AG09309 (cell line): Measurements from ENCODE around the gene FRS2.

Source experiments
- DNase-seq: peaks from one replicate; pipeline ENCODE4 v3.0.0-alpha.2; 2010; ENCODE audit warnings: low read depth
- H3K4me3 ChIP-seq: 2 replicates; pipeline ENCODE4 v1.5.1; 2011; ENCODE audit warnings: mild to moderate bottlenecking, low read depth, low read length, moderate library complexity; ENCODE audit not compliant: control insufficient read depth
- TF ChIP-seq, protein P1 (sequence below): IDR thresholded peaks from 2 replicates; pipeline ENCODE4 v1.5.1; 2011; ENCODE audit warnings: mild to moderate bottlenecking, low read depth, low read length, inconsistent platforms; ENCODE audit not compliant: insufficient read depth, control insufficient read depth; ENCODE audit errors: missing control alignments

FRS2 gene

GRCh38 chr12:69490920-69491643 is 20.9 kb downstream of the FRS2 start:
- no peak overlapping the region for H3K4me3 ChIP-seq
- TF ChIP-seq, protein P1, sequence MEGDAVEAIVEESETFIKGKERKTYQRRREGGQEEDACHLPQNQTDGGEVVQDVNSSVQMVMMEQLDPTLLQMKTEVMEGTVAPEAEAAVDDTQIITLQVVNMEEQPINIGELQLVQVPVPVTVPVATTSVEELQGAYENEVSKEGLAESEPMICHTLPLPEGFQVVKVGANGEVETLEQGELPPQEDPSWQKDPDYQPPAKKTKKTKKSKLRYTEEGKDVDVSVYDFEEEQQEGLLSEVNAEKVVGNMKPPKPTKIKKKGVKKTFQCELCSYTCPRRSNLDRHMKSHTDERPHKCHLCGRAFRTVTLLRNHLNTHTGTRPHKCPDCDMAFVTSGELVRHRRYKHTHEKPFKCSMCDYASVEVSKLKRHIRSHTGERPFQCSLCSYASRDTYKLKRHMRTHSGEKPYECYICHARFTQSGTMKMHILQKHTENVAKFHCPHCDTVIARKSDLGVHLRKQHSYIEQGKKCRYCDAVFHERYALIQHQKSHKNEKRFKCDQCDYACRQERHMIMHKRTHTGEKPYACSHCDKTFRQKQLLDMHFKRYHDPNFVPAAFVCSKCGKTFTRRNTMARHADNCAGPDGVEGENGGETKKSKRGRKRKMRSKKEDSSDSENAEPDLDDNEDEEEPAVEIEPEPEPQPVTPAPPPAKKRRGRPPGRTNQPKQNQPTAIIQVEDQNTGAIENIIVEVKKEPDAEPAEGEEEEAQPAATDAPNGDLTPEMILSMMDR, result no peak
- no peak for DNase-seq

DNA sequence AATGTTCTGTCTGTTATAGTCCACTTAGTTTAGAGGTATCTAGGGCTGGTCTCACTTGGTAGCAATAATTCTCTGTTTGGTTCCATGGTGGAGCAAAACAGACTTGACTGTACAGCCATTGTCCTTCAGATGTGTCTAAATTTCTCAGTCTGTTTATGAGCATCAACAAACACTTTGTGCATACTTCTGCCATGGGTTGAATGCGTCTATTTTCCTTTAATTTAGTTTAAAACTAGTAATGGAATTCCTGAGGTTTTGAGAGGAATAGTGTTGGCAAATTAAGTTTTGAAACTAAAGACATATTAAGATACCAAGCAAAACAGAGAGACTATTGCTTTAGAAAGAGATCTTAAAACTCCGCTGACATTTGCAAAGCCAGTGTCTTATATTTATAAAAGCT is 22.6 kb downstream of the FRS2 start:
- H3K4me3 ChIP-seq, result no peak overlapping the region
- DNase-seq, result no peak
- TF ChIP-seq, protein P1, result no peak

DNA sequence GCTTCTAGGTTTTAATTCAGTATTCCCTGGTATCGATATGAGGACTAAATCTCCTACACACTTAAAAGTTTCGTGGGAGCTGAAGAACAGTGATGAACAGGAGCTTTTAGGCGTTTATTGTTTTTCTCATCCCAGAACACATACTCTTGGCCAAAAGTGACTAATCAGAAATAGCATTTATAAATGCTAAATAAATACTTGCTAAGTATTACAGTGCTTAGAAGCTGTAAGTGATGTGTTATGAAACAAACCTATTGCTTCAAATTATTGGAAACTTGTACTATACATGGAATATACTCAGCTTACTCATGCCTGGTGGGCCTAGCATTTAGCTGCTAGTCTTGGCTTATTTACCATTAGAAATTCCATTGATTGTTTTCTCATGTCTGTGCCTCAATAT is 24.9 kb downstream of the FRS2 start:
- no peak overlapping the region for H3K4me3 ChIP-seq
- TF ChIP-seq, protein P1, result no peak
- no peak for DNase-seq

- TF ChIP-seq, protein P1, result no peak
- no peak overlapping the region for H3K4me3 ChIP-seq
- no peak for DNase-seq
Observed at GRCh38 chr12:69497308-69498026, 27.3 kb downstream of the FRS2 start.

DNA sequence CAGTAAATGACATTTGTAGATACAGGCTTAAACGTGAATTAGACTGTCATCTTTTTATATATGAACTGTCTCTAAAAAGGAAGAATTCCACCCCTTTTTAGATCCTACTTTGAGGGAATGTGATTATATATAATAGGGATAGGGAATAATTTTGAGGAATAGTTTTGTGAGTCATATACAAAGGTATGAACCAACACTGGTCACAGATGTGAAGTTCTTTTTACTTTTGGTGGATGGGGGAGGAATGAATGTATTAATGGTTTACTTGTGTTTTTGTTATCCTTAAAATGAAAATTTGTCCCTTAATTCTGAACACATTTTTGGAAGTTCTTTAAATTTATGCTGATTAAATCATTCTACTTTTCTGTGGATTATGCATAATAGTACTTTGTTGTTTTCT is 30.4 kb downstream of the FRS2 start:
- no peak overlapping the region for H3K4me3 ChIP-seq
- TF ChIP-seq, protein P1, result no peak
- DNase-seq, result no peak

GRCh38 chr12:69501154-69501895 is 31.1 kb downstream of the FRS2 start:
- no peak for DNase-seq

More at GRCh38 chr12:69501154-69501895, 31.1 kb downstream of the FRS2 start:
- H3K4me3 ChIP-seq, result no peak overlapping the region
- TF ChIP-seq, protein P1, result no peak
